IMR-90 (cell line): ENCODE results near the gene COX19. TPM values are rescaled to one million over a fixed set of nuclear protein-coding genes. Genes with fewer than 3 reads are reported as not detected.

ENCODE experiments used
- ATAC-seq: fragments of 200-7000 bp; cut with Tn5 transposase; 2 replicates; pipeline ENCODE4 v1.9.1; 2020; ENCODE audit warnings: low read depth, mild to moderate bottlenecking, moderate library complexity
- BruUV-seq: library from RNA; stranded (reverse); fragments of 400-500 nt; replicated peaks from 2 replicates; lab custom pipeline; 2021; lab: Mats Ljungman, UMichigan
- CTCF ChIA-PET: fragments of 300-600 bp; formaldehyde crosslinking; extraction: SDS; loops from one replicate; lab custom pipeline; 2021; ENCODE audit warnings: antibody characterized with exemption; lab: Yijun Ruan, JAX
- POLR2A ChIA-PET: fragments of 300-600 bp; sonication (Branson Sonifier 250); formaldehyde crosslinking; loops from one replicate; lab custom pipeline; 2022; ENCODE audit warnings: antibody characterized with exemption; ENCODE audit not compliant: unreplicated experiment; lab: Charles Lee
- DNase-seq: peaks from one replicate; pipeline ENCODE4 v3.0.0; 2013
- H2AFZ ChIP-seq: replicated peaks from 2 replicates; pipeline ENCODE3; 2013; ENCODE audit warnings: low read length, mild to moderate bottlenecking; ENCODE audit not compliant: poor library complexity
- H2AK5ac ChIP-seq: 2 replicates; pipeline ENCODE4 v1.6.1; 2013; ENCODE audit warnings: low read depth, low read length, inconsistent platforms
- H2AK9ac ChIP-seq: replicated peaks from 2 replicates; pipeline ENCODE3; 2013; ENCODE audit warnings: mild to moderate bottlenecking, low read depth, low read length, moderate library complexity; ENCODE audit not compliant: poor library complexity
- H2BK120ac ChIP-seq: 2 replicates; pipeline ENCODE4 v1.6.1; 2013; ENCODE audit warnings: low read depth, low read length, inconsistent platforms
- H2BK15ac ChIP-seq: 3 replicates; pipeline ENCODE4 v1.6.1; 2013; ENCODE audit warnings: low read depth, low read length, inconsistent platforms
- H2BK20ac ChIP-seq: 2 replicates; pipeline ENCODE4 v1.6.1; 2013; ENCODE audit warnings: low read depth, mild to moderate bottlenecking, inconsistent platforms, low read length, moderate library complexity
- H2BK5ac ChIP-seq: 2 replicates; pipeline ENCODE4 v1.6.1; 2013; ENCODE audit warnings: mild to moderate bottlenecking, low read depth, low read length, inconsistent platforms; ENCODE audit not compliant: poor library complexity, severe bottlenecking
- H3K14ac ChIP-seq: replicated peaks from 2 replicates; pipeline ENCODE4 v1.6.1; 2013; ENCODE audit warnings: low read depth, low read length, inconsistent platforms
- H3K18ac ChIP-seq: 2 replicates; pipeline ENCODE4 v1.6.1; 2013; ENCODE audit warnings: low read depth, low read length, control low read depth
- H3K23ac ChIP-seq: 2 replicates; pipeline ENCODE4 v1.6.1; 2013; ENCODE audit warnings: low read depth, low read length, inconsistent platforms
- H3K27ac ChIP-seq: 2 replicates; pipeline ENCODE4 v1.5.1; 2013; ENCODE audit warnings: mild to moderate bottlenecking, control low read depth, low read length; ENCODE audit not compliant: insufficient read depth
- H3K27me3 ChIP-seq: 2 replicates; pipeline ENCODE4 v1.6.1; 2013; ENCODE audit warnings: low read length; ENCODE audit not compliant: control insufficient read depth, insufficient read depth
- H3K36me3 ChIP-seq: 2 replicates; pipeline ENCODE4 v1.6.1; 2013; ENCODE audit warnings: low read length, mixed read lengths; ENCODE audit not compliant: control insufficient read depth, insufficient read depth
- H3K4ac ChIP-seq: 2 replicates; pipeline ENCODE4 v1.6.1; 2013; ENCODE audit warnings: low read depth, low read length, inconsistent platforms
- H3K4me1 ChIP-seq: 2 replicates; pipeline ENCODE4 v1.6.1; 2013; ENCODE audit warnings: low read length, mixed read lengths; ENCODE audit not compliant: control insufficient read depth, insufficient read depth
- H3K4me2 ChIP-seq: 2 replicates; pipeline ENCODE4 v1.6.1; 2013; ENCODE audit warnings: low read depth, mild to moderate bottlenecking, control low read depth, low read length, moderate library complexity
- H3K4me3 ChIP-seq: 2 replicates; pipeline ENCODE4 v1.5.1; 2013; ENCODE audit warnings: low read depth, mild to moderate bottlenecking, control low read depth, low read length, moderate library complexity; ENCODE audit not compliant: insufficient read depth
- H3K56ac ChIP-seq: 2 replicates; pipeline ENCODE4 v1.6.1; 2013; ENCODE audit warnings: low read length, inconsistent platforms; ENCODE audit not compliant: insufficient read depth; ENCODE audit errors: extremely low read depth
- H3K79me1 ChIP-seq, 2 experiments: 2 replicates each; pipeline ENCODE4 v1.6.1; 2013; ENCODE audit warnings: low read length in 2 of 2, inconsistent platforms in 1 of 2, low read depth in 1 of 2
- H3K9ac ChIP-seq: 2 replicates; pipeline ENCODE4 v1.6.1; 2013; ENCODE audit warnings: low read depth, low read length, control low read depth
- H3K9me1 ChIP-seq: 2 replicates; pipeline ENCODE4 v1.6.1; 2013; ENCODE audit warnings: low read length, inconsistent platforms; ENCODE audit not compliant: insufficient read depth
- H3K9me3 ChIP-seq: 2 replicates; pipeline ENCODE4 v1.6.1; 2013; ENCODE audit warnings: low read length; ENCODE audit not compliant: control insufficient read depth, insufficient read depth
- H4K20me1 ChIP-seq: 2 replicates; pipeline ENCODE4 v1.6.1; 2013; ENCODE audit warnings: low read length, inconsistent platforms; ENCODE audit not compliant: insufficient read depth
- H4K5ac ChIP-seq: 2 replicates; pipeline ENCODE4 v1.6.1; 2013; ENCODE audit warnings: mild to moderate bottlenecking, low read depth, low read length, control low read depth
- H4K8ac ChIP-seq, 2 experiments: 2 replicates each; pipeline ENCODE4 v1.6.1; 2013; ENCODE audit warnings: low read depth in 2 of 2, low read length in 2 of 2, control low read depth in 1 of 2, inconsistent platforms in 1 of 2
- H4K91ac ChIP-seq: 2 replicates; pipeline ENCODE4 v1.6.1; 2013; ENCODE audit warnings: low read depth, low read length, inconsistent platforms; ENCODE audit not compliant: insufficient read depth
- BHLHE40 ChIP-seq: fragments of 150-350 bp; IDR thresholded peaks from 2 replicates; pipeline ENCODE4 v1.6.1; 2016; ENCODE audit warnings: mild to moderate bottlenecking, low read depth, low read length
- CEBPB ChIP-seq: IDR thresholded peaks from 2 replicates; pipeline ENCODE4 v1.6.1; 2012; ENCODE audit warnings: low read depth, low read length, improper control_type of control experiment
- CHD1 ChIP-seq: IDR thresholded peaks from 2 replicates; pipeline ENCODE4 v1.6.1; 2012; ENCODE audit warnings: low read depth, low read length, improper control_type of control experiment
- FOS ChIP-seq: fragments of 150-350 bp; IDR thresholded peaks from 2 replicates; pipeline ENCODE4 v1.6.1; 2016; ENCODE audit warnings: low read depth, low read length
- MAFK ChIP-seq: IDR thresholded peaks from 2 replicates; pipeline ENCODE4 v1.6.1; 2012; ENCODE audit warnings: low read depth, low read length, improper control_type of control experiment
- MAZ ChIP-seq: IDR thresholded peaks from 2 replicates; pipeline ENCODE4 v1.6.1; 2012; ENCODE audit warnings: low read depth, mild to moderate bottlenecking, low read length, improper control_type of control experiment, moderate library complexity, borderline replicate concordance
- MXI1 ChIP-seq: IDR thresholded peaks from 2 replicates; pipeline ENCODE4 v1.6.1; 2012; ENCODE audit warnings: low read depth, mild to moderate bottlenecking, low read length, moderate library complexity, borderline replicate concordance
- NFE2L2 ChIP-seq: fragments of 150-350 bp; IDR thresholded peaks from 2 replicates; pipeline ENCODE4 v1.6.1; 2016; ENCODE audit warnings: low read depth, mild to moderate bottlenecking, low read length
- POLR2A ChIP-seq: IDR thresholded peaks from 2 replicates; pipeline ENCODE4 v1.6.1; 2012; ENCODE audit warnings: mild to moderate bottlenecking, low read depth, low read length
- RAD21 ChIP-seq: IDR thresholded peaks from 2 replicates; pipeline ENCODE4 v1.6.1; 2012; ENCODE audit warnings: low read length, improper control_type of control experiment
- RCOR1 ChIP-seq: IDR thresholded peaks from 2 replicates; pipeline ENCODE4 v1.6.1; 2012; ENCODE audit warnings: mild to moderate bottlenecking, low read length, improper control_type of control experiment; ENCODE audit not compliant: insufficient replicate concordance
- RFX5 ChIP-seq: IDR thresholded peaks from 2 replicates; pipeline ENCODE4 v1.8.0; 2012; ENCODE audit warnings: low read depth, mild to moderate bottlenecking, low read length, moderate library complexity
- SMC3 ChIP-seq: fragments of 150-350 bp; IDR thresholded peaks from 2 replicates; pipeline ENCODE4 v1.6.1; 2016; ENCODE audit warnings: low read depth, mild to moderate bottlenecking, antibody characterized with exemption, low read length, moderate library complexity
- WGBS, 2 experiments: methylation state at CpG; one replicate each; pipeline versions ENCODE4 v1.1.5 to v1.1.7; 2013; ENCODE audit warnings: missing lambda C conversion rate in 2 of 2; ENCODE audit not compliant: insufficient read length in 1 of 2; ENCODE audit errors: extremely low coverage in 2 of 2; 5-methylcytosine and 5-hydroxymethylcytosine counted together
- dilution Hi-C: fragments of 300-500 bp; cut with HindIII; formaldehyde crosslinking; loops from one replicate; pipeline ENCODE4 v1.14.3; 2018; ENCODE audit warnings: low sequenced_read_pairs; ENCODE audit not compliant: unreplicated experiment
- in situ Hi-C: fragments of 300-500 bp; cut with MboI; formaldehyde crosslinking; loops from 3 replicates; pipeline ENCODE4 v1.14.3; 2019; ENCODE audit warnings: low sequenced_read_pairs, inconsistent platforms, mixed read lengths
- intact Hi-C: fragments of 100-400 bp; cut with micrococcal nuclease; formaldehyde crosslinking; loops from 2 replicates; pipeline ENCODE4 v1.10.0; 2022
- polyA plus RNA-seq, 3 experiments: library from polyadenylated mRNA; depleted of rRNA; stranded (reverse); fragments of >200 nt; gene quantifications; 2 replicates each; pipeline ENCODE4 v1.2.3, GENCODE V29; 2012; ENCODE audit warnings: low replicate concordance in 1 of 3
- total RNA-seq: library from RNA; depleted of rRNA; stranded (reverse); fragments of >200 nt; gene quantifications from 2 replicates; pipeline ENCODE4 v1.2.3, GENCODE V29; 2012
- TF ChIP-seq, protein P1 (sequence below): fragments of 150-350 bp; IDR thresholded peaks from 2 replicates; pipeline ENCODE4 v1.6.1; 2016; ENCODE audit warnings: low read depth, mild to moderate bottlenecking, low read length, moderate library complexity, borderline replicate concordance
- TF ChIP-seq, protein P2 (sequence below): fragments of 150-350 bp; IDR thresholded peaks from 2 replicates; pipeline ENCODE4 v1.6.1; 2017; ENCODE audit warnings: mild to moderate bottlenecking, antibody characterized with exemption, low read length, low read depth
- TF ChIP-seq, protein P3 (sequence below): conservative IDR thresholded peaks from 2 replicates; pipeline ENCODE4 v1.5.1; 2012; ENCODE audit warnings: mild to moderate bottlenecking, low read depth, low read length, improper control_type of control experiment

COX19 gene
- total and polyA plus RNA-seq, 2 of the 4 experiments (the other 2 are of a cell fraction) = 3.9 to 7.3 TPM

DNA sequence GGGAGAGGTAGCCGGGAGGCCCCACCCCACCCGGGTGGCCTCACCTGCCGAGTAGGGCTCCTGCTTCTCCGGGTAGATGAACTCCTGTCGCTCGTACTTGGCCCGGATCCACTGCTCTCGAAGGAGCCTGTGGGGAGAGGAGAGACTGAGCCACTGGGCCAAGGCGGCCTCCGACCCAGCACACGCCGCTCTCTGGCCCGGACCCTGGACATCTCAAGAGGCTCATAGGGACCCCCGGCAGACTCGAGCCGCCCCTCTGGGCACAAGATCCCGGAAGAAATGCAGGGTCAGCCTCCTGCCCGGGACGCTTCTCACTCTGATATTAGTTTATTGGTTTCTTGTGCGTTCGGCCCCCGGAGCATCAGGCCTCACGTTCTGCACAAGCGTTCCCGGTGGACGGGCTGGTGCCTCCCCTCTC lies 55.4 kb downstream of the COX19 start:
- Histone ChIP-seq H2AFZ (no peak overlapping the region), H3K9me1 (no peaks in the 10 kb centered on the region), H3K23ac (no peak overlapping the region), H3K56ac (no peak overlapping the region), H3K4me1 (peaks cover 7% of the 10 kb centered on the region), H3K9me3 (no peaks in the 10 kb centered on the region), H4K8ac (no peak overlapping the region), H4K5ac (no peak overlapping the region), H3K36me3 (no peaks in the 10 kb centered on the region), H4K20me1 (no peaks in the 10 kb centered on the region), H3K14ac (no peak overlapping the region), H3K27me3 (no peaks in the 10 kb centered on the region), H3K79me1 (no peaks in the 10 kb centered on the region), H3K9ac (no peak overlapping the region), H2BK15ac (no peak overlapping the region), H3K4ac (no peak overlapping the region), H3K4me2 (no peak overlapping the region), H3K18ac (no peak overlapping the region), H2BK120ac (no peak overlapping the region), H3K4me3 (no peak overlapping the region), H2AK5ac (no peak overlapping the region), H4K91ac (no peak overlapping the region), H3K27ac (no peak overlapping the region), H2BK5ac (no peak overlapping the region), H2BK20ac (no peak overlapping the region), H2AK9ac (no peak overlapping the region)
- DNase-seq = no peak
- whole genome bisulfite sequencing, 2 experiments = 88% methylated on average over 7 of the region's 26 CpGs; no CpG with 5 or more reads in 1 of the 2 experiments
- TF ChIP-seq FOS (no peak), MAFK (no peak), RCOR1 (no peak), CHD1 (no peak), MAZ (no peak), NFE2L2 (no peak), MXI1 (no peak), BHLHE40 (no peak), RAD21 (no peak), POLR2A (no peak), CEBPB (no peak), SMC3 (no peak), RFX5 (no peak)
- TF ChIP-seq, protein P1, sequence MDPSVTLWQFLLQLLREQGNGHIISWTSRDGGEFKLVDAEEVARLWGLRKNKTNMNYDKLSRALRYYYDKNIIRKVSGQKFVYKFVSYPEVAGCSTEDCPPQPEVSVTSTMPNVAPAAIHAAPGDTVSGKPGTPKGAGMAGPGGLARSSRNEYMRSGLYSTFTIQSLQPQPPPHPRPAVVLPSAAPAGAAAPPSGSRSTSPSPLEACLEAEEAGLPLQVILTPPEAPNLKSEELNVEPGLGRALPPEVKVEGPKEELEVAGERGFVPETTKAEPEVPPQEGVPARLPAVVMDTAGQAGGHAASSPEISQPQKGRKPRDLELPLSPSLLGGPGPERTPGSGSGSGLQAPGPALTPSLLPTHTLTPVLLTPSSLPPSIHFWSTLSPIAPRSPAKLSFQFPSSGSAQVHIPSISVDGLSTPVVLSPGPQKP = no peak
- TF ChIP-seq, protein P2, sequence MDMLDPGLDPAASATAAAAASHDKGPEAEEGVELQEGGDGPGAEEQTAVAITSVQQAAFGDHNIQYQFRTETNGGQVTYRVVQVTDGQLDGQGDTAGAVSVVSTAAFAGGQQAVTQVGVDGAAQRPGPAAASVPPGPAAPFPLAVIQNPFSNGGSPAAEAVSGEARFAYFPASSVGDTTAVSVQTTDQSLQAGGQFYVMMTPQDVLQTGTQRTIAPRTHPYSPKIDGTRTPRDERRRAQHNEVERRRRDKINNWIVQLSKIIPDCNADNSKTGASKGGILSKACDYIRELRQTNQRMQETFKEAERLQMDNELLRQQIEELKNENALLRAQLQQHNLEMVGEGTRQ = no peak
- TF ChIP-seq, protein P3, sequence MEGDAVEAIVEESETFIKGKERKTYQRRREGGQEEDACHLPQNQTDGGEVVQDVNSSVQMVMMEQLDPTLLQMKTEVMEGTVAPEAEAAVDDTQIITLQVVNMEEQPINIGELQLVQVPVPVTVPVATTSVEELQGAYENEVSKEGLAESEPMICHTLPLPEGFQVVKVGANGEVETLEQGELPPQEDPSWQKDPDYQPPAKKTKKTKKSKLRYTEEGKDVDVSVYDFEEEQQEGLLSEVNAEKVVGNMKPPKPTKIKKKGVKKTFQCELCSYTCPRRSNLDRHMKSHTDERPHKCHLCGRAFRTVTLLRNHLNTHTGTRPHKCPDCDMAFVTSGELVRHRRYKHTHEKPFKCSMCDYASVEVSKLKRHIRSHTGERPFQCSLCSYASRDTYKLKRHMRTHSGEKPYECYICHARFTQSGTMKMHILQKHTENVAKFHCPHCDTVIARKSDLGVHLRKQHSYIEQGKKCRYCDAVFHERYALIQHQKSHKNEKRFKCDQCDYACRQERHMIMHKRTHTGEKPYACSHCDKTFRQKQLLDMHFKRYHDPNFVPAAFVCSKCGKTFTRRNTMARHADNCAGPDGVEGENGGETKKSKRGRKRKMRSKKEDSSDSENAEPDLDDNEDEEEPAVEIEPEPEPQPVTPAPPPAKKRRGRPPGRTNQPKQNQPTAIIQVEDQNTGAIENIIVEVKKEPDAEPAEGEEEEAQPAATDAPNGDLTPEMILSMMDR = no peak
- ChIA-PET POLR2A (no interaction called here), CTCF (no interaction called here)
- dilution Hi-C loops (no loop called here), intact Hi-C loops (no loop called here), in situ Hi-C loops (no loop called here)
- no peak for ATAC-seq
- BruUV-seq = no TSS peak
